GM18873 (cell line): ENCODE data around the gene AHCY.

Experiments used
- ATAC-seq: cut with Tn5 transposase; IDR thresholded peaks from one replicate; pipeline ENCODE4 v1.9.1; 2021; ENCODE audit warnings: mild to moderate bottlenecking, moderate library complexity, moderate number of reproducible peaks; ENCODE audit not compliant: unreplicated experiment, low FRiP score

Gene AHCY

DNA sequence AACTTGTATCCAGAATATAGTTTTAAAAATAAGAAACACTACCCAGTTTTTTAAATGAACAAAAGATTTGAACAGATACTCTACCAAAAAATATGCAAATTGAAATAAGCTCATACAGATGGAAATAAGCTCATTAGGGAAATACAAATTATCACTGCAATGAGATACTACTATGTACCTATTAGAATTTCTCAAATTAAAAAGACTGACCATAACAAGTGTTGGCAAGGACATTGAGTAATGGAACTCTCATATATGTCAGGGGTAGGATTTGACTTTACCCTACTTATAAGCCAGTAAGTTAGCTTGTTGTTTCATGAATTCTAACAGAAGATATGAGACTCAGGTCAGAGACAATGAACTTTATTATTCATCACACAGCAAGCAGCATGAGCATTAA, 71.5 kb downstream of the AHCY start:
- no peak for ATAC-seq
